NCI-H1092 (cell line): ENCODE measurements around the gene CD151.

Experiments used
- DNase-seq: peaks from one replicate; lab custom pipeline; 2025; lab: John Stamatoyannopoulos, UW

CD151 gene

DNA sequence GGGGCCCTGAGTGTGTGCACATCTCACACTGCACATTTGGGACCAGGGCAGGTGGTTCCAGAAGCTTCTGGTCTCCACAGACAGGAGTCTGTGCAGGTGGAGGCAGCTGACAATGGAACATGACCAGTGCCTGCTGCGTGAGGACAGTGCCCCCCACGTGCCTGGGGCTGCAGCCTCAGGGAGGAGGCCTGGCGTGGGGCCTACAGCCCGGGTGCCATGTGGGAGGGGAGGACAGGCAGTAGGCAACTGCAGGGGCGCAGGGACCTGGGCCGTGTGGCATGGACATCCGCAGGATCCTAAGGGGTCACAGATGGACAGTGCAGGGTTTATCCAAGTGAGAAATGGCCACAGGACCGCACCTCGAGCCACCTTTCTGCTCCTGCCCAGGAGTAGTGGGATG lies 38.7 kb downstream of the CD151 start:
- DNase-seq: no peak

DNA sequence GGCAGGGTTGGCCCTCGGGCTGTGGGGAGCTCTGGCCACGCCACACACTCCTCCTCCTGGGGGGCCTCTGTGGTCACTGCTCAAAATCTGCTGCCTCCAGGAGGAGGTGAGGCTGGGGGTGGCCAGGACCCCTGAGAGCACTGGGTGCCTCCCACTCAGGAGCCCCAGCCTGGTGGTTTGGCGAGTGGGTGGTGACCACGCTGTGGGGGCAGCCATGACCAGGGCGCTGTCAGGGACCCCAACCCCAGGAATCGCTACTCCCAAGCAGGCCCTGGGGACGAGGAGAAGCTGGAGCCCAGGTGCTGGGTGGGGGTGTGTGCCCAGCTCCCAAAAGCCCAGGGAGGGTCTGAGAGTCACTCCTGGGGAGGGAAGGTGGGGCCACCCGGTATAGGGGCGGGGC lies 40.0 kb downstream of the CD151 start:
- no peak for DNase-seq

DNA sequence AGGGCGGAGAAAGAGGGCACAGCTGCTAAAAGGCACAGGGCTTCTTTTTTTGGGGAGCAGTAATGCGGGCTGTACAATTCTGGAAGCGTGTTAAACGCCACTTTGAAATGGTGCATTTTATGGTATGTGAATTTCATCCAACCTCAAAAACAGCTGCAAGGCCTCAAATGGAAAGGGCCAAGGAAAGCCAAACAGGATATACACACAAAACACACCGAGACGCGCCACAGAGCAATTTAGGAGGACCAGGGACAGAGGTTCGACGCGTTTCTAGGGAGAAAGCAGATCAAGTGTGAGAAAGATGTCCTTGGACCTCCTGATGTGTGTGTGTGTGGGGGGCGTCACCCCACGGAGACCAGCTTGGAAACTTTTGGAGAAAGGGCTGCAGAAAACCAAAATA lies 41.0 kb downstream of the CD151 start:
- DNase-seq: no peak

DNA sequence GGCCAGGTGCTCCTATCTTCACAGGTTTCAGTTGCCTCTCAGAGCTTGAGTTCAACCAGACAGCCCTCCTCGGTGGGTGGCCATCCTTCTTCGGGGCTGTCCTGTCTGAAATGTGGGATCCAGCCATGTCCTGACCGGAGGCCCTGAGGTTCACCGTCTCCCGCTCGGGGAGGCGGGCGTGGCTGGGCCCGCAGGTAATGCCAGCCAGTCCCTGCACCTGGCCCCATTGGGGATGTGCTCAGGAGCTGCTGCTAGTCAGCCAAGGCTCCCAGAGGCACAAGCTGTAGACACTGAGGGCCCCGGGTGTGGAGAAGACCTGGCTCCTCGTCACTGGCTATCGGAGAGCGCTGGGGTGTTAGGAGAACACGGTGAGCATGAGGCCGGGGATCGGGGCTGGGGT lies 42.5 kb downstream of the CD151 start:
- DNase-seq: no peak

DNA sequence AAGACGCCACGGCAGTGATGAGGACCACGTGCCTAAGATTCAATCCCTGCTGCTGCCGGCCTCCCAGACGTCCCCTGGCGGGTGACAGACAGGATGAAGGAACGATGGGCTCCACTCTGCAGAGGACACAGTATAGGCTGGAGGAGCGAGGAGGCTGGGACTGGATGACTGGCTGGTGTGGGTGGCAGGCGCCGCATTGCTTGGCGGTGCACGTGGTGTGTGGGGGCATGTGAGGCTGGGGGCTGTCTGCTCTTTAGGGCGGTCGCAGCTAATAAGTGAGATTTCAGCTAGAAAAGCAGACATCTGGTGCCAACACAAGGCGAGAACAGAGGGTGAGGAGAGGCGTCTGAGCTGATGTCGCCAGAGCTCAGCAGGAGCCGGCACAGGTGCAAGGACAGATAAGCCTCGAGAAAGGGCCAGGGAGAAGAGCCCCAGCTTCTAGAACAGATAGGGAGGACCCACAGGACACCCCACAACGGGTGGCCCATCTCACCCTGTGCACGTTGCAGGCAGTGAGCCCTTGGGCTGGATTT lies 43.1 kb downstream of the CD151 start:
- no peak for DNase-seq

DNA sequence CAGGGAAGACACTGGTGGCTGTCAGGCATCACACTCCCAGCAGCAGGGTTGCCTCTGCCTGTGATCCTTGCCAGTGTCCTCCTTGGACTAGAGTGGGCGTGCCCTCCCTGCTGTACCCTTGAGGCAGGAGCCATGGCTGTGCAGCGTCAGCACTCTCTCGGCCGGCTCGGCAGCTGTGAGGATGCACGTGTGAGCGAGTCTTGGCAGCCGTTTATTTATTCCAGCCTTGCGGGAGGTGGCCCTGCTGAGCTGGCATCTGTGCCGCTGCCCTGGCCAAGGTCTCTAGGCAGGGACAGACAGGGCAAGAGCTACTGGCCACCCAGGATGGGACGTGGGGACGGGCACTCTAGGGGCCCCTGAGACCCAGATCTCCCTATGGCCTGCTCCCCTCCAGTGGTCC lies 43.8 kb downstream of the CD151 start:
- DNase-seq: peak; percentile 45

DNA sequence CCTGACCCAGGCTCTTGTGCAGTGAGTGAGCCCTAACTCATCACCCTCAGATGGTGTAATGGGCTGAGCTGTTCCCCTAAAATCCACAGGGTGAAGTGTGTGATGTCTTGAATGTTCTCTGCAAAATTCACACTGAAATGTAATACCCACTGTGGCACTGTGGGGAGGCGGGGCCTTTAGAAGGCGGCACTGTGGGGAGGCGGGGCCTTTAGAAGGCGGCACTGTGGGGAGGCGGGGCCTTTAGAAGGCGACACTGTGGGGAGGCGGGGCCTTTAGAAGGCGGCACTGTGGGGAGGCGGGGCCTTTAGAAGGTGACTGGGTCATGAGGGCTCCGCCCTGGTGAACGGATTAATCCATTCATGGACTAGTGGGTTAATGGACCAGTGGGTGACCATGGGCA lies 44.8 kb downstream of the CD151 start:
- DNase-seq: no peak

DNA sequence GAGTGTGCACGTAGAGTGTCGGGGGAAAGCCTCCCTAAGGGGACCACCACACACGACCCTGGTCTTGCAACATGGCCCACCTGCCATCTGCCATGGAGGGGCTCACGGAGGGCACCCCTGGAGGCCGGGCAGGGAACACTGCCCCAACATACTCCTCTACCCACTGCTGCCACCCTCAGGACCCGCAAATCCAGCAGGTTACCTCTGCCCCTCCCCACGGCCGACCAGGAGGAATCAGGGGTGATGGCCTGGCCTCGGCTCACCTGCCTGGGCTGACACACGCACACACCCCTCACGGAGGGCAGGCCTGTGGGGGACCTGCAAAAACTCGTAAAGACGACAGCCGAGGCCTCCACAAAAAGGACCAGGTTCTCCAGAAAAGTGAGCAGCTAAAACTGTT lies 47.7 kb downstream of the CD151 start:
- DNase-seq: no peak

DNA sequence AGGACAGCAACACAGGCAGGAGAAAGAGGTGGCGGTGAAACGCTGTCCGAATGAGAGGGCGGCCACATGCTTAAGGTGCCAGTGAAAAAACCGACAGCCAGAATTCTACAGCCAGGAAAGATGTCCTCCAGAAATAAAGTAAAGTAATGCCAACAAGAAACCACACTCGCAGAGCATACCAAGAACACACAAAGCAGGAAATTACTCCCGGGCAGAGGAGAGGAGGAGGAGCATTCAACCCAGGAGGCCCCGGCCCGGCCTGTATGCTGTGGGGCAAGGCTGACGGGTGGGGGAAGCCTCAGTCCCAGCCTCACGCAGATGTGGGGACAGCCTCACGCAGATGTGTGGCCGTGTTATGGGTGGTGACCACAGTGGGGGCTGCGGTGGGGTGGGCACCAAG lies 49.8 kb downstream of the CD151 start:
- DNase-seq: no peak

DNA sequence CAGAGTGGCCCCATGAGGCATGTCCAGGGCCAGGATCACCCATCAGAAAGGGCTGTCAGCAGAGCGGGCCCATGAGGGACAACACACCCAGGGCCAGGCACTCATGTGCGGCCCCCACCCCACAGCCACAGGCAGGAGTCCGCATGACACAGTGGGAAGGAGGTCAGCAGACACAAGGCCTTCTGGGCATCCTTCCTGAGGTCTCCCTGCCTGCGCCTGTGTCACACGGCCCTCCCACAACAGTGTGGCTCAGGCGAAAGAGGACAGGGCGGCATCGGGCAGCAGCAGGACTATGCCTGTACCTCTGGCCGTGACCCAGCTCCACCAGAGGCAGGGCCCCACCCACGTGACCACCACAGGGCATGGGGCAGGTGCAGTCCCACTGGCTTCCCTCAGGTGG lies 50.8 kb downstream of the CD151 start:
- DNase-seq: no peak

DNA sequence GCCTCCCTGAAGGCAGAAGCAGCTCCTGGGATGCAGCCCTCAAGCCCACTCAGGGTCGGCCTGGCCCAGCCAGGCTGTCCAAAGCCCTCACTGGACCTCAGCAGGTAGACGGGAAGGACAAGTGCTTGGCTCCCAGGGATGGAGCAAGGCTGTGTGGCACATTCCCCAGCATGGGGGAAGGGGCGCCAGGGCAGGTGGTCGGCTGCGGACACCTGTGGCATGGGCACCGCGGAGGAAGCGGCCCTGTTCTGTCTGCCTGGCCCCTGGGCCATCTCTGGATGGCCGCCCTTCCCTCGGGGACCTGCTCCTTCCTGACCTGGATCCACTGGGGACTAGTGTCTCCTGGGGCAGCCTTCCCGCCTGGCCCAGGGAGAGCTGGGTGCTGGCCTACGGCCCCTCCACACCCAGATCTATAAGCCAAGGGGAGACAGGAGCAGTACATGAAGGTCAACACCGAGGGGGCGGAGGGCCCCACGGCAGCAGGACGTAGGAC lies 51.9 kb downstream of the CD151 start:
- no peak for DNase-seq

DNA sequence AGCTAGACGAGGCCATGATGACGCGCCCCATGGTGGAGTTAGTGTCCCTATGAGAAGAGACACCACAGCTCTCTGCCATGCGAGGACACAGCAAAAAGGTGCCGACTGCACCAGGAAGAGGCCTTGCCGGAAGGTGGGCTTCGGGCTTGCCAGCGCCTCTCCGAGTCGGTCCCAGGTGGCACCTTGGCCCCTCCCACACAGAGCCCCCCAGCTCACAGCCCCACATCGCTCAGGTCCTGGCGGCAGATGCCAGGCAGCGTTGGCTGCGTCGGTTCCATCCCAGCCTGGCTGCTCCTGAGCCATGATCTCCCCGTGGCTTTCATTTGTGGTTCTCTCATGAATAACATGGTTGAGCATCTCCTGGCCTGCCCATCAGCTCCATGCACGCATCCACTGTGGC lies 53.8 kb downstream of the CD151 start:
- no peak for DNase-seq

DNA sequence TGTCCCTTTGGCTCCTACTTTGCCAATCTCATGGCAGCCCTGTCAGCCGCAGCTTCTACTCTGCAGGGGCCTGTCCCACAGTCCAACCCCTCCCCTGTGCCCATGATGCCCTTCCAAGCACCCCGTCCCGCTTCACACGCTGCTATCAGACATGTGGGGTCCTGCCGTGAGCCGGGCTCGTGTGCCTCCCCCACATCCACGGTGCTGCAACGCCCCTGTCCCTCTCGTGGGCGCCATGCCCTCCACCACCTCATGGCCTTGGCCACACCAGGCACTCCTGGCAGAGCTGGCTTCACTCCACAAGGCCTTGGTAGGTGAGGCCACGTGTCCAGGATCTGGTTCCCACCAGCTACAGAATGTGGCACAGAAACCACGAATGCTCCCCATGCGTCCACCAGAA lies 54.8 kb downstream of the CD151 start:
- DNase-seq: no peak
